Activated B cell treated with CpG ODN at 0.5 μM for 24 hours (primary cell): ENCODE measurements around the gene FRAT1. TPM values are rescaled to one million over a fixed set of nuclear protein-coding genes. Genes with fewer than 3 reads are reported as not detected.

ENCODE experiments used
- ATAC-seq: fragments of 200-7000 bp; cut with Tn5 transposase; one replicate; pipeline ENCODE4 v1.10.0; 2021; ENCODE audit warnings: low read depth, mild to moderate bottlenecking, moderate library complexity
- CTCF ChIA-PET: fragments of 350-600 bp; sonication (Branson Sonifier 250); formaldehyde crosslinking; loops from one replicate; lab custom pipeline; 2021; ENCODE audit warnings: antibody characterized with exemption; lab: Charles Lee
- POLR2A ChIA-PET: fragments of 350-600 bp; sonication (Branson Sonifier 250); formaldehyde crosslinking; loops from one replicate; lab custom pipeline; 2021; ENCODE audit warnings: antibody characterized with exemption; lab: Charles Lee
- DNase-seq: peaks from one replicate; pipeline ENCODE4 v3.0.0; 2022
- H3K27ac Mint-ChIP-seq: one replicate; pipeline ENCODE4 v1.8.0; 2020; ENCODE audit warnings: mixed read lengths
- H3K27me3 Mint-ChIP-seq: one replicate; pipeline ENCODE4 v1.8.0; 2021; ENCODE audit warnings: mixed read lengths
- H3K36me3 Mint-ChIP-seq: one replicate; pipeline ENCODE4 v1.8.0; 2021; ENCODE audit warnings: low read depth, mixed read lengths
- H3K4me1 Mint-ChIP-seq: one replicate; pipeline ENCODE4 v1.8.0; 2021; ENCODE audit warnings: mixed read lengths
- H3K4me3 Mint-ChIP-seq: one replicate; pipeline ENCODE4 v1.8.0; 2020; ENCODE audit warnings: mild to moderate bottlenecking, mixed read lengths
- H3K9me3 Mint-ChIP-seq: one replicate; pipeline ENCODE4 v1.8.0; 2020; ENCODE audit warnings: mixed read lengths
- CTCF ChIP-seq: fragments of 200-600 bp; IDR thresholded peaks from one replicate; pipeline ENCODE4 v1.8.0; 2022; ENCODE audit warnings: antibody characterized with exemption, mild to moderate bottlenecking
- intact Hi-C: fragments of 100-400 bp; cut with micrococcal nuclease; formaldehyde crosslinking; loops from one replicate; pipeline ENCODE4 v1.15.1; 2024
- total RNA-seq: library from RNA; stranded (reverse); gene quantifications from 2 replicates; pipeline ENCODE4 v1.2.3, GENCODE V29; 2022

Gene FRAT1
- total RNA-seq, 1 donor from 2014 or later: 6.9 TPM

- ChIA-PET POLR2A (interaction anchor here (1.1 to 1.6 kb wide), 2 partner anchors 43 to 110 kb away, joined by 3 to 4 read pairs; partner anchors contain the start of gene FRAT2), CTCF (interaction anchor here (1.5 kb wide), 1 partner anchor 12 kb away, joined by 5 read pairs; no protein-coding TSS in a partner anchor)
- Mint-ChIP-seq H3K9me3 (no peaks in the 10 kb centered on the region), H3K4me1 (peaks cover 19% of the 10 kb centered on the region), H3K27me3 (peaks cover 1% of the 10 kb centered on the region), H3K36me3 (peaks cover 5% of the 10 kb centered on the region), H3K4me3 (peak overlapping the region; percentile 92), H3K27ac (peak overlapping the region; percentile 85)
- intact Hi-C loops: loop anchor here (1.0 to 5.0 kb wide), 8 partner anchors 13 to 841 kb away; partner anchors contain the start of genes EXOSC1, FRAT1, FRAT2 and MMS19
- no peak for DNase-seq
- no peak for TF ChIP-seq CTCF
- ATAC-seq: no peak
These were observed 27.5 kb upstream of the FRAT1 start for GRCh38 chr10:97291357-97292096.

GRCh38 chr10:97292097-97292861 lies 26.8 kb upstream of the FRAT1 start, which contains the start of gene ARHGAP19:
Gene ARHGAP19 (minus strand): TSS chr10:97292637. CDS start chr10:97292627, 10 bp downstream.
- peak; percentile 98 for ATAC-seq
- TF ChIP-seq CTCF: no peak
- Mint-ChIP-seq H3K36me3 (peaks cover 3% of the 10 kb centered on the region), H3K27me3 (peaks cover 1% of the 10 kb centered on the region), H3K4me1 (peaks cover 19% of the 10 kb centered on the region), H3K4me3 (peak within 1 kb of the TSS; percentile 92), H3K9me3 (no peaks in the 10 kb centered on the region), H3K27ac (peak within 1 kb of the TSS; percentile 85)
- ChIA-PET POLR2A (interaction anchor here (1.1 to 1.6 kb wide), 2 partner anchors 42 to 109 kb away, joined by 3 to 4 read pairs; partner anchors contain the start of gene FRAT2), CTCF (interaction anchor here (1.5 kb wide), 1 partner anchor 13 kb away, joined by 5 read pairs; no protein-coding TSS in a partner anchor)
- intact Hi-C loops: loop anchor here (1.0 to 5.0 kb wide), 8 partner anchors 13 to 840 kb away; partner anchors contain the start of genes EXOSC1, FRAT1, FRAT2 and MMS19
- DNase-seq: peak; percentile 73

GRCh38 chr10:97292862-97293198 lies 26.2 kb upstream of the FRAT1 start:
- ChIA-PET POLR2A (interaction anchor here (0.7 to 1.6 kb wide), 3 partner anchors 26 to 109 kb away, joined by 3 to 4 read pairs (median 3); partner anchors contain the start of genes FRAT1 and FRAT2), CTCF (interaction anchor here (1.5 kb wide), 1 partner anchor 14 kb away, joined by 5 read pairs; no protein-coding TSS in a partner anchor)
- no peak for ATAC-seq
- DNase-seq: no peak
- intact Hi-C loops: loop anchor here (1.0 to 5.0 kb wide), 8 partner anchors 14 to 839 kb away; partner anchors contain the start of genes EXOSC1, FRAT1, FRAT2 and MMS19
- H3K4me1 Mint-ChIP-seq: peaks cover 19% of the 10 kb centered on the region
- peak overlapping the region; percentile 92 for H3K4me3 Mint-ChIP-seq
- no peak for TF ChIP-seq CTCF
- no peaks in the 10 kb centered on the region for H3K9me3 Mint-ChIP-seq
- peak overlapping the region; percentile 85 for H3K27ac Mint-ChIP-seq
- H3K27me3 Mint-ChIP-seq: peaks cover 1% of the 10 kb centered on the region
- H3K36me3 Mint-ChIP-seq: peaks cover 3% of the 10 kb centered on the region

- intact Hi-C loops: no loop called here
- Mint-ChIP-seq H3K4me3 (no peak overlapping the region), H3K27ac (no peak overlapping the region), H3K27me3 (peaks cover 1% of the 10 kb centered on the region), H3K9me3 (no peaks in the 10 kb centered on the region), H3K4me1 (peaks cover 2% of the 10 kb centered on the region), H3K36me3 (no peaks in the 10 kb centered on the region)
- CTCF ChIA-PET: no interaction called here
- ATAC-seq: no peak
- no peak for TF ChIP-seq CTCF
- DNase-seq: no peak
- POLR2A ChIA-PET: no interaction called here
These were observed 21.4 kb upstream of the FRAT1 start for GRCh38 chr10:97297556-97298222.
